HUDEP-2 (cell line): Measurements from ENCODE around the gene TMEM232.
"Not testable (repeated sequence)": the region's sequence is repeated elsewhere in the genome, so short reads cannot be mapped to it uniquely, and the experiment has no call there.

Source experiments
- DNase-seq, 76 experiments: peaks; one replicate each; lab custom pipeline; 2025; ENCODE audit not compliant: unreplicated experiment in 76 of 76; lab: John Stamatoyannopoulos, UW

TMEM232 gene

GRCh38 chr5:110726249-110727024 is at the start of gene TMEM232:
TMEM232 (minus strand) TSS chr5:110726671; CDS start chr5:110667352, 59,319 bp downstream.
- DNase-seq = no peak

GRCh38 chr5:110770286-110770685 is 43.8 kb upstream of the TMEM232 start:
- no peak for DNase-seq

- DNase-seq = no peak
Observed at GRCh38 chr5:110769000-110769681, 42.7 kb upstream of the TMEM232 start.

GRCh38 chr5:110768138-110768860 is 41.8 kb upstream of the TMEM232 start:
- no peak for DNase-seq

GRCh38 chr5:110760158-110760557 is 33.7 kb upstream of the TMEM232 start:
- no peak for DNase-seq

GRCh38 chr5:110757118-110757729 is 30.8 kb upstream of the TMEM232 start:
- peak in 23 of 76 experiments; percentile 1 to 50 (median 23) for DNase-seq

- DNase-seq = no peak
Observed at GRCh38 chr5:110754181-110754580, 27.7 kb upstream of the TMEM232 start.

- peak in 1 of 76 experiments; percentile 9 for DNase-seq
Observed at GRCh38 chr5:110753600-110753999, 27.1 kb upstream of the TMEM232 start.

GRCh38 chr5:110752953-110753352 is 26.5 kb upstream of the TMEM232 start:
- DNase-seq = no peak

- peak in 2 of 76 experiments; percentile 7 to 11 for DNase-seq
Observed at GRCh38 chr5:110751902-110752762, 25.7 kb upstream of the TMEM232 start.

GRCh38 chr5:110738812-110739651 is 12.6 kb upstream of the TMEM232 start, which contains the start of gene SLC25A46:
SLC25A46 (plus strand) TSS chr5:110739007; CDS start chr5:110739120, 113 bp downstream.
- DNase-seq = peak in 74 of 76 experiments; percentile 18 to 86 (median 67)

- peak in 23 of 76 experiments; percentile 2 to 71 (median 49) for DNase-seq
Observed at GRCh38 chr5:110738503-110738811, 12.0 kb upstream of the TMEM232 start.

- no peak for DNase-seq
Observed at GRCh38 chr5:110736753-110737152, 10.3 kb upstream of the TMEM232 start.

- DNase-seq = no peak
Observed at GRCh38 chr5:110735556-110735955, 9.1 kb upstream of the TMEM232 start.

- DNase-seq = peak in 1 of 76 experiments; percentile 2
Observed at GRCh38 chr5:110734101-110734500, 7.6 kb upstream of the TMEM232 start.

- not testable (repeated sequence) for DNase-seq
Observed at GRCh38 chr5:110731499-110731898, 5.0 kb upstream of the TMEM232 start.

- DNase-seq = no peak
Observed at GRCh38 chr5:110727025-110727314, 499 bp upstream of the TMEM232 start.

- no peak for DNase-seq
Observed at GRCh38 chr5:110718311-110718710, 8.2 kb downstream of the TMEM232 start.
